Testis (tissue), 3 donors: Measurements from ENCODE around the gene GRK1. TPM values are rescaled to one million over a fixed set of nuclear protein-coding genes. Genes with fewer than 3 reads are reported as not detected.

ENCODE experiments used
- DNase-seq: peaks from one replicate; pipeline ENCODE4 v3.0.0-alpha.2; 2019
- H3K27ac ChIP-seq, 2 donors: fragments of 200-600 bp; sonication (generic); one replicate each; pipeline ENCODE4 v1.5.1; 2019
- H3K27me3 ChIP-seq: fragments of 200-600 bp; sonication (generic); one replicate; pipeline ENCODE4 v1.5.1; 2019
- H3K36me3 ChIP-seq: fragments of 200-600 bp; sonication (generic); one replicate; pipeline ENCODE4 v1.5.1; 2017; ENCODE audit warnings: low read depth; ENCODE audit errors: missing control alignments
- H3K4me1 ChIP-seq: fragments of 200-600 bp; sonication (generic); one replicate; pipeline ENCODE4 v1.5.1; 2019
- H3K4me3 ChIP-seq, 2 donors: fragments of 200-600 bp; sonication (generic); one replicate each; pipeline ENCODE4 v1.5.1; 2017 to 2019
- H3K9me3 ChIP-seq: fragments of 200-600 bp; sonication (generic); one replicate; pipeline ENCODE4 v1.5.1; 2017
- CTCF ChIP-seq, 3 experiments: fragments of 450-650 bp in 2 of 3; fragments of 200-600 bp in 1 of 3; sonication (generic) in 1 of 3; IDR thresholded peaks; one replicate each; pipeline ENCODE4 v1.5.1; 2016 to 2019; ENCODE audit warnings: antibody characterized with exemption in 3 of 3, mild to moderate bottlenecking in 2 of 3, moderate library complexity in 1 of 3
- POLR2A ChIP-seq: fragments of 450-650 bp; IDR thresholded peaks from one replicate; pipeline ENCODE4 v1.6.1; 2017; ENCODE audit warnings: antibody characterized with exemption, mild to moderate bottlenecking, moderate library complexity
- WGBS, 2 donors: methylation state at CpG; one replicate each; pipeline ENCODE4 v1.1.5; 2018; 5-methylcytosine and 5-hydroxymethylcytosine counted together
- intact Hi-C: fragments of 100-400 bp; cut with DNase I; formaldehyde crosslinking; loops from one replicate; pipeline ENCODE4 v1.15.1; 2023; ENCODE audit warnings: low total_unique reads
- polyA plus RNA-seq: library from polyadenylated mRNA; stranded (reverse); fragments of 350-450 nt; fragmentation: Illumina TruSeq; extraction: RNeasy Lipid Tissue Mini Kit (QIAGEN cat#74804); gene quantifications from one replicate; pipeline ENCODE4 v1.2.3, GENCODE V29; 2014; ENCODE audit warnings: low read depth, low replicate concordance; ENCODE audit not compliant: insufficient read depth
- total RNA-seq, 2 donors: library from RNA; depleted of rRNA; stranded (reverse); fragments of >200 nt; gene quantifications; one replicate each; pipeline ENCODE4 v1.2.3, GENCODE V29; 2016

The GRK1 gene
- total and polyA plus RNA-seq, 3 donors from 2014 or later = 0.55 to 2.1 (median 0.87) TPM

- no peaks in the 10 kb centered on the region for H3K4me1 ChIP-seq
- TF ChIP-seq CTCF (IDR thresholded peaks at IDR 0.05) = no peak
- TF ChIP-seq POLR2A = no peak
- intact Hi-C loops = no loop called here
- H3K36me3 ChIP-seq = no peaks in the 10 kb centered on the region
- H3K4me3 ChIP-seq = no peak overlapping the region
- no peak overlapping the region for H3K27ac ChIP-seq
- no peaks in the 10 kb centered on the region for H3K27me3 ChIP-seq
- no peak for DNase-seq
- no peaks in the 10 kb centered on the region for H3K9me3 ChIP-seq
- 93 to 94% methylated on average over 8 of the region's 8 CpGs for WGBS, 2 donors
These were observed 28.2 kb upstream of the GRK1 start for GRCh38 chr13:113638806-113639205.

GRCh38 chr13:113639616-113640262, 27.3 kb upstream of the GRK1 start:
- no peak for DNase-seq
- TF ChIP-seq CTCF (IDR thresholded peaks at IDR 0.05) = no peak
- TF ChIP-seq POLR2A = no peak
- intact Hi-C loops = no loop called here
- 95 to 97% methylated on average over 27 of the region's 27 CpGs for WGBS, 2 donors
- H3K27me3 ChIP-seq = no peaks in the 10 kb centered on the region
- H3K4me1 ChIP-seq = no peaks in the 10 kb centered on the region
- no peaks in the 10 kb centered on the region for H3K9me3 ChIP-seq
- H3K36me3 ChIP-seq = no peaks in the 10 kb centered on the region
- no peak overlapping the region for H3K27ac ChIP-seq
- H3K4me3 ChIP-seq = no peak overlapping the region

GRCh38 chr13:113641426-113641825, 25.6 kb upstream of the GRK1 start:
- Histone ChIP-seq H3K4me3 (no peak overlapping the region), H3K9me3 (no peaks in the 10 kb centered on the region), H3K36me3 (no peaks in the 10 kb centered on the region), H3K4me1 (no peaks in the 10 kb centered on the region), H3K27ac (no peak overlapping the region), H3K27me3 (no peaks in the 10 kb centered on the region)
- intact Hi-C loops = no loop called here
- 84% methylated on average over 7 of the region's 7 CpGs for WGBS, 2 donors
- TF ChIP-seq POLR2A = no peak
- no peak for TF ChIP-seq CTCF (IDR thresholded peaks at IDR 0.05)
- DNase-seq = no peak

- H3K36me3 ChIP-seq = no peaks in the 10 kb centered on the region
- H3K27me3 ChIP-seq = no peaks in the 10 kb centered on the region
- WGBS, 2 donors = 81 to 88% methylated on average over 2 of the region's 2 CpGs
- H3K27ac ChIP-seq = no peak overlapping the region
- H3K9me3 ChIP-seq = no peaks in the 10 kb centered on the region
- no peak for DNase-seq
- intact Hi-C loops = no loop called here
- no peak overlapping the region for H3K4me3 ChIP-seq
- H3K4me1 ChIP-seq = peaks cover 6% of the 10 kb centered on the region
- TF ChIP-seq CTCF (IDR thresholded peaks at IDR 0.05) (no peak), POLR2A (no peak)
These were observed 24.5 kb upstream of the GRK1 start for GRCh38 chr13:113642563-113642962.

GRCh38 chr13:113643593-113643992, 23.4 kb upstream of the GRK1 start:
- 97 to 98% methylated on average over 5 of the region's 5 CpGs for WGBS, 2 donors
- Histone ChIP-seq H3K27ac (no peak overlapping the region), H3K4me1 (peaks cover 6% of the 10 kb centered on the region)

More at GRCh38 chr13:113643593-113643992, 23.4 kb upstream of the GRK1 start:
- DNase-seq = no peak
- Histone ChIP-seq H3K9me3 (no peaks in the 10 kb centered on the region), H3K36me3 (no peaks in the 10 kb centered on the region), H3K27me3 (no peaks in the 10 kb centered on the region), H3K4me3 (no peak overlapping the region)
- TF ChIP-seq CTCF (IDR thresholded peaks at IDR 0.05) (no peak), POLR2A (no peak)
- intact Hi-C loops = no loop called here
